AG09319 (cell line): ENCODE results near the gene TLL1.

Experiments
- DNase-seq: peaks from one replicate; pipeline ENCODE4 v3.0.0-alpha.2; 2010; ENCODE audit warnings: low read depth; ENCODE audit errors: extremely low read depth
- TF ChIP-seq, protein P1 (sequence below): IDR thresholded peaks from 2 replicates; pipeline ENCODE4 v1.5.1; 2011; ENCODE audit warnings: low read depth, mild to moderate bottlenecking, inconsistent platforms, low read length, moderate library complexity

Gene TLL1

DNA sequence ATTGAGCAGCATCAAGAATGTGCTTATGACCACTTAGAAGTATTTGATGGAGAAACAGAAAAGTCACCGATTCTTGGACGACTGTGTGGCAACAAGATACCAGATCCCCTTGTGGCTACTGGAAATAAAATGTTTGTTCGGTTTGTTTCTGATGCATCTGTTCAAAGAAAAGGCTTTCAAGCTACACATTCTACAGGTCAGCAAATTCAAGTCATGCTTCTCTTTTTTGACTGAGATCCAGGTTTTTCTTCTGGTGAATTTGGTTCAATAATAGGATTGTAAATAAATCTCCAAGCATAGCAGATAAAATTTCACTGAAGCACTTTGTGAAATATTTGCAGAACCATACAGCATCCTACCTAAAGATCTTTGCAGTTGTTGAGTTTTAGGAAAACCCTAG, 218.1 kb downstream of the TLL1 start:
- no peak for DNase-seq
- TF ChIP-seq, protein P1, sequence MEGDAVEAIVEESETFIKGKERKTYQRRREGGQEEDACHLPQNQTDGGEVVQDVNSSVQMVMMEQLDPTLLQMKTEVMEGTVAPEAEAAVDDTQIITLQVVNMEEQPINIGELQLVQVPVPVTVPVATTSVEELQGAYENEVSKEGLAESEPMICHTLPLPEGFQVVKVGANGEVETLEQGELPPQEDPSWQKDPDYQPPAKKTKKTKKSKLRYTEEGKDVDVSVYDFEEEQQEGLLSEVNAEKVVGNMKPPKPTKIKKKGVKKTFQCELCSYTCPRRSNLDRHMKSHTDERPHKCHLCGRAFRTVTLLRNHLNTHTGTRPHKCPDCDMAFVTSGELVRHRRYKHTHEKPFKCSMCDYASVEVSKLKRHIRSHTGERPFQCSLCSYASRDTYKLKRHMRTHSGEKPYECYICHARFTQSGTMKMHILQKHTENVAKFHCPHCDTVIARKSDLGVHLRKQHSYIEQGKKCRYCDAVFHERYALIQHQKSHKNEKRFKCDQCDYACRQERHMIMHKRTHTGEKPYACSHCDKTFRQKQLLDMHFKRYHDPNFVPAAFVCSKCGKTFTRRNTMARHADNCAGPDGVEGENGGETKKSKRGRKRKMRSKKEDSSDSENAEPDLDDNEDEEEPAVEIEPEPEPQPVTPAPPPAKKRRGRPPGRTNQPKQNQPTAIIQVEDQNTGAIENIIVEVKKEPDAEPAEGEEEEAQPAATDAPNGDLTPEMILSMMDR, result no peak

- TF ChIP-seq, protein P1, result peak; percentile 66
- peak; percentile 5 for DNase-seq
Measured at GRCh38 chr4:166091912-166092510, 219.0 kb downstream of the TLL1 start.

DNA sequence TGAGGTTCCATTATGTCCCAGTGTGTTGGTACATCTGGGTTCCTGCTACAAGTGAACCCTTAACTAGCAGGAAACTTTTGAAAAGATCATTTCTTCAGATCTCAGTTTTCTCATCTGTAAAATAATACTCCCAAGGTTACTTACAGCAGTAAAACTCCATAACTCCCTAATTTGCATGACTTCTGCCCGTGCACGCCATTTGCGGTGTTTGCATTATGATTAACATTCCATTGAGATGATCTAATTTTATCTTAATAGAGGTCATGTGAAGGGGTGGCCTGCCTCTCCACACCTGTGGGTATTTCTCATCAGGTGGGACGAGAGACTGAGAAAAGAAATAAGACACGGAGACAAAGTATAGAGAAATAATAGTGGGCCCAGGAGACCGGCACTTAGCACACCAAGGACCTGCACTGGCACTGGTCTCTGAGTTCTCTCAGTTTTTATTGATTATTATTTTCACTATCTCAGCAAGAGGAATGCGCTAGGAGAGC, 219.8 kb downstream of the TLL1 start:
- TF ChIP-seq, protein P1, result no peak
- no peak for DNase-seq

GRCh38 chr4:166104623-166105022, 231.6 kb downstream of the TLL1 start:
- TF ChIP-seq, protein P1, result no peak
- no peak for DNase-seq

GRCh38 chr4:166121897-166122296, 248.9 kb downstream of the TLL1 start:
- TF ChIP-seq, protein P1, result no peak
- no peak for DNase-seq

- TF ChIP-seq, protein P1, result no peak
- no peak for DNase-seq
Measured at GRCh38 chr4:166123546-166123945, 250.5 kb downstream of the TLL1 start.

DNA sequence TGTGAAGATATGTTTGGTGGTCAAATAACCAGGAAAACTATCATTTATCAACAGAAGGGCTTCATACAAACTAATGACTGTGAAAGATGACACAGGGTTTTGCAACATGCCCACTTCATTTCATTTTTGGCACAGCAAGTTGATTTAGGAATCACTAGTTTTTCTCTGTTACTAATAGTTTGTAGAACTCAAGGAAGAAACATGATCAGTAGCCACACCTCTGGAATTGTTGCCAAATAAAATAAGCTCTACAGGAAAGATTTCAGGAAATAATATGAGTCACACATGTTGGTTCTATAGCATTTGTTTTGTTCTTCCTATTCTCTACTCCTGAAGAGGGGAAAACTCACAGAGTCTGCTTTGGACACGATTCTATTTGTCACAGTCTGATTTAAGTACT, 255.4 kb downstream of the TLL1 start:
- DNase-seq, result no peak
- TF ChIP-seq, protein P1, result no peak
